ENCODE data around the gene FOXG1.

The FOXG1 gene

GRCh38 chr14:28766469-28766955, at the start of gene FOXG1:
FOXG1 (plus strand) TSS chr14:28766787; CDS start chr14:28767280, 493 bp downstream.
- DNase-seq = no peak

GRCh38 chr14:28719130-28719529, 47.5 kb upstream of the FOXG1 start:
- no peak for DNase-seq

- DNase-seq = no peak
Observed at GRCh38 chr14:28731358-28731757, 35.2 kb upstream of the FOXG1 start.

- no peak for DNase-seq
Observed at GRCh38 chr14:28742171-28742846, 24.3 kb upstream of the FOXG1 start.

GRCh38 chr14:28744126-28744525, 22.5 kb upstream of the FOXG1 start:
- DNase-seq = peak; percentile 75

- no peak for DNase-seq
Observed at GRCh38 chr14:28745176-28745575, 21.4 kb upstream of the FOXG1 start.

DNA sequence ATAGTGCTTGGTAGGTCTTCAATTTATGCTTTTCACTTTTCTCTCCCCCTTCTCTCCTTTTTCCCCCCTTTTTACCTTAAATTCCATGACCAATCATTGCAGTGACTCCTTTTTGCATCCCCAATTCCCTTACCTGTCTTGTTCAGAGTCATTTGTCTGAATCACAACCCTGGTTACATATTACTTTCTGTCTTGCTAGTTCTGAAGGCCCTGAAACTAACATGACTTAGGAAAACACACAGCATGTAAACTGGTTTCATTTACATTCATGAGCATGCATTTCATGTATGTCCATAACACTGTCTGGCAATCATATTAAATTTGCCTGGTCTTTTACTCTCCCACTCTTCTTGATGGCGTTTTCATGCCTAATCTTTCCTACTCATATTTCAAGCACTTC, 20.3 kb upstream of the FOXG1 start:
- DNase-seq = no peak

DNA sequence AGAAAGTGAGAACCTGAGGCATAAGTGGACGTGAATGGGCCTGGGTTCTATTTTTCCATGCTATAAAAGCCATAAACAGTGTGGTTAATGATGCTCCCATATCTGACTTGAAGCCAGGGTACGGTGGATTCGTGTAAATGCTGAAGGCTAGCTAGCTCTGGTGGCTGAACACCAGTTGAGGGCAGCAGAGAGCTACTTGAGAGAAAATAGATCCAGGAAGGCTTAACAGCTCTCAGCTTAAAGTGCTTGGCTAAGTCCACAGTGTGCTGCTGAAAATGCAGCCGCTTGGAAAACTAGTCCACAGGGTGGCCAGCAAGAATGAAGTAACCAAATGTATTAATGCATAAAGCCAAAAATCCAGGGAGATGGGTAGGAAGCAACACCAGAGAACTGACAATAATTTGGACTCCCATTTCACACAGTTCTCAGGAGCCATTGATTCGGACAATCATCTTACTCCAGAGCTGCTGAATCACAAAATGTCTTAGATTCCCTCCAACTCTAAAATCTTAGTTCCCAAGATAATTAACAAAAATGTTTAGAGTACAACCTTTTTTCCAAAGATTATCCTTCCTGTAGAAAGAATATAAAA, 15.0 kb upstream of the FOXG1 start:
- DNase-seq = peak; percentile 77

GRCh38 chr14:28754209-28754985, 12.2 kb upstream of the FOXG1 start:
- peak; percentile 70 for DNase-seq

DNA sequence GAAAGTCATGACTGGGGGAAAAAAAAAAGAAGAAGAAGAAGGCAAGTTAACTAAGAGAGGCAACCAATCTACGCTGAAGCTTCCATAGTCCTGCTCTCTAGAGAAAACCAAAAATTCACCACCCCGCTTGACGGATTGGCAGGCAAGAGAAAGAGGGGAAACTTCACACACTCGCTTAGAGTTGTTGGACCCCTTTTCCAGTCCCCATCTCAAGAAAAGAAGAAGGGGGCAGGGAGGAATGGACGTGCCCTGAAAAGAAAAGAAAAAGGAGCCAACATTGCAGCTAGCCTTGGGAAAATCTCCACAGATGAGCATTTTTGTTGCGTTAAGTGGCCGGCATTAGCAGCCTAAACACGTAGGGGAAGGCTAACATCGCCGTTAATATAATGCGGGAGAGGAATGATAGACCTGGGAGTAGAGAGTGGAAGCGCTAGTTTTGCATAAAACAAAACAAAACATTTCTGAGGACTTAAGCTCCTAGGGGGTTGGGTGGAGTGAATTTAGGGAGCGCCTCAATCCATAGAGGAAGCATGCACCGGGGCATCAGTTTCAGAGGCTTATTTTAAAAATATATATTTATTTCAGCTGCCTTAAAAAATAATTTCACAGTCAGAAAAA, 11.3 kb upstream of the FOXG1 start:
- no peak for DNase-seq

DNA sequence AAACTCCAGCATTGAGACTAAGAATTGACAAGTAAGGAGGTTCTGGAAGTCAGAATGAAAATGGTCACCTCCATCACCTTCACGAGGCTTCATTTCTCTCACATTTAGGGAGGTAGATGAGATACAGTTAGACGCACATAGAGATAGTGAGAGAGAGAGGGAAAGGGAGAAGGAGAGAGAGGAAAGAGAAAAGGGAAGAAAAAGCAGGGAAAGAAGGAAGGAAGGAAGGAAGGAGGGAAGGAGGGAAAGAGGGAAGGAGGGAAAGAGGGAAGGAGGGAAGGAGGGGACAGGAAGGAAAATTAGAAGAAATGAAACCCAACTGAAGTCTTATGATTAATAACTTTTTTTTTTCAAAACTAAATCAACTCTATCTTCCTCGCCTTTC, 10.7 kb upstream of the FOXG1 start:
- no peak for DNase-seq

GRCh38 chr14:28756269-28756883, 10.2 kb upstream of the FOXG1 start:
- DNase-seq = no peak

DNA sequence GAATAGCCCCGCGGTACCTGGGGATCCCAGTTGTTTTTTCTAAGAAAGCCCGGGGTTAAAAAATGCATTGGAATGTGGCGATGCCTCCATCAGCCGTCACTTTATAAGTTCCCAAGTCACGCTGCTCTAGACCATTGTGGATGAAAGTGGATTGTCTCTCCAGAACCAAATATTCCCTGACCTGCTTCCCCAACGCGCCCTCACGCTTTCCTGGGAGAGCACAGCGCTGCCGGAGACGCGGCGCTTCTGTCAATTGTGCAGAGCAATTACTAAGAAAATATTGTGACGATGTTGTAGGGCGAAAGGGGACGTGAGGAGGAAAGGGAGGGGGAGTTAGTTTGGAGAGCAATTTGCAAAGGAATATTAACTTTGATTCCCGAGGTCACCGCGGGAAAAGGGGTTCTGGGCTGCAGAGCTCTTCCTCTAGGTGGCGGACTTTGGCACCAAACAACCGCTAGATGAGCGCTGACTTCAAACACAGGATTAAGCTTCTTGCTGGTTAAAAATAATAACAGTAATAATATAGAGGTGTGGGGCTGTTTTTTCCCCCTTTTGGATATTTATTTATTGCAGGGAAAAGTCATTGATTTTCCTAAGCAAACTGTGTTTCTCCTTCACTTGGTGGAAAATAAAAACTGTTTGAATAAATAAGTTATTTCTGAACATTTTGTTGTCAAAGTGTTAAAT, 9.6 kb upstream of the FOXG1 start:
- DNase-seq = peak; percentile 81

- DNase-seq = no peak
Observed at GRCh38 chr14:28757786-28758185, 8.8 kb upstream of the FOXG1 start.

- DNase-seq = no peak
Observed at GRCh38 chr14:28758253-28758884, 8.2 kb upstream of the FOXG1 start.

DNA sequence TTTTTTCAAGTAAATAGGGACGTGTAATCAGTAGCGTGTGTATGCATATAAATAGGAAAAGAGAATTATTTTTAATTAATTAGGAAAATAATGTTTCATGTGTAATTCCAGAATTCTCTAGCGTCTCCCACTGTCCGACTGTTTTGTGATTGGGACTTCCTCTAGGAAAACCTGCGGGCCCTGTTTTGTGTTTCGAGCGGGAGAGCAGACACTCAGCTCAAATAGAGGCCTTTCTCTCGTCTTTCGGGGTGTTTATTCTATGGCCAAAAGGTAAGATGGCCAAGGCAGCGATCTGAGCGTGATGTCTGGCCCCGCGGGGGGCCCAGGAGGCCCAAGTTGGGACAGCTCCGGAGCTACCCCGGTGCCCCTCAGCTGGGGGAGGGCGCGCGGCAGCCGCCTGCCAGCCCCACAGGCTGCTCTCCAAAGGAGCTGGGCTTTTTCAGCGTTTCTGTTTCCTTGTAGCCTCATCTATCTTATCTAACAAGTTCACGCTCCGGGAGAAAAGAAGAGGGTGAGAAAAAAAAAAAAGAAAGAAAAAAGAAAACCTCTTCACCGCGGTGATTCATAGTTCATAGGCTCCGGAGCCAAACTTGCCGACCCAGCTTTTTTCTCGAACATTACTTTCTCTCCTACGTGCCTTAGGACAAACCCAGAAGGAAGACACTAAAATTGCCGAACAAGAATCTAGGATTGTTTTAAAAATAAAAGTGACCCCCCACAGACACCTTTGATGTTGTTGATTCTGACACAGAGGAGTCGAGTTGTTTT, 7.5 kb upstream of the FOXG1 start:
- DNase-seq = no peak

GRCh38 chr14:28759653-28760313, 6.8 kb upstream of the FOXG1 start:
- no peak for DNase-seq

DNA sequence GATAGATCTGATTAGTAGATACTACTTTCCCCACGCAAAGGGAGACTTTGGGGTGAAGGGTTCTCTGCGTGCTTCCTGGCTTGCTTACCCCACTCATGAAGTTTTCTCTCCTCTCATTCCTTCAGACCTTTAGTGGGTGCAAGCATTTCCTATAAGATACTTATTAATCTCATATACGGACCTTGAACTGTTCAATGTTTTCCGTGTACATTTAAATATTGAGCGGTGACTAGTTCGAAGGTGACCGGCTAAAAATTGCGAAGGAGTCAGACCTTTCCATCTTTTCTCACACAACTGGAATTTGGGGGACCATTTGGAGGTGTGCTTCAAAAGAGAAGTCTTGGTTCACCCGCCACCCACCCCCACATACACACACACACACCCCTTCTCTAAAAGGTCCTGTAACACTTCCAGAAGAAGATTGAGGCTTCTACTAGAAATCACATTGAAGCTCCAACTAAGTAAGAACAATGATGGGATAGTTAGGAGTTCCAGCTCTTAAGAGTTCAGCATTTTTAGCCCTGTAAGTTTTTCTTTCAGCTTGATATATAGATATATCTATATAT, 6.1 kb upstream of the FOXG1 start:
- DNase-seq = no peak

- no peak for DNase-seq
Observed at GRCh38 chr14:28761438-28762291, 4.9 kb upstream of the FOXG1 start.

All from HCEC 1CT (cell line).